Stimulated activated CD4-positive, alpha-beta T cell treated with anti-CD3 and anti-CD28 coated beads, Interleukin-4, amount 100 ng/mL, for 1 hour (primary cell): ENCODE data around the gene NRF1.
"Not testable (repeated sequence)": the region's sequence is repeated elsewhere in the genome, so short reads cannot be mapped to it uniquely, and the experiment has no call there.

ENCODE experiments used
- DNase-seq: peaks from one replicate; pipeline ENCODE4 v3.0.0-alpha.2; 2020

The NRF1 gene

GRCh38 chr7:129611246-129612111, at the start of gene NRF1:
NRF1 (plus strand) TSS chr7:129611720; CDS start chr7:129657352, 45,632 bp downstream.
- peak; percentile 93 for DNase-seq

- DNase-seq = not testable (repeated sequence)
These were observed 45.2 kb upstream of the NRF1 start for GRCh38 chr7:129566323-129566722.

- DNase-seq = no peak
These were observed 44.1 kb upstream of the NRF1 start for GRCh38 chr7:129567377-129567776.

DNA sequence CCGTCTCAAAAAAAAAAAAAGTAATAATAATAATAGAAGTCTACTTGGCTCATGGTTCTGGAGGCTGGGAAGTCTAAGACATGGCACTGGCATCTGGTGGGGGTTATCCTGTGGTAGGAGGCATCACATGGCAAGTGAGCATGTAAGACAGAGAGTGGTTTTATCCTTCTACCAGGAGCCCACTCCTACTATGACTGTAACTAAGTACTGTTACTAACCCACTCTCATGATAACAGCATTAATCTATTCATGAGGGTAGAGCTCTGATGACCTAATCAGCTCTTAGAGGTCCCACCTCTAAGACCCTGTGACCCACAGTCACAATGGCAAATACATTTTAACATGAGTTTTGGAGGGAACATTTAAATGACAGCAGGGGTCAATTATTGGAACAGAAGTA, 43.3 kb upstream of the NRF1 start:
- no peak for DNase-seq

DNA sequence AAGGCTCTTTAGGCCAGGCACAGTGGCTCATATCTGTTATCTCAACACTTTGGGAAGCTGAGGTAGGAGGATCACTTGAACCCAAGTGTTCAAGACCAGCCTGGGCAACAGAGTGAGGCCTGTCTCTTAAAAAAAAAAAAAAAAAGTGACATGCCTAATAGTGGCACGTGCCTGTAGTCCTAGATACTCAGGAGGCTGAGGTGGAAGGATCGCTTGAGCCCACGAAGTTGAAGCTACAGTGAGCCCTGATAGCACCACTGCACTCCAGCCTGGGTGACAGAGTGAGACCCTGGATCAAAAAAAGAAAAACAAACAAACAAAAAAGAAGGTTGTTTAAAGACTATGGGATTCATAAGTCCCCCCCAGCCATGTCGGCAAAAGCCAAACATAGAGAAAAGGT, 42.2 kb upstream of the NRF1 start:
- DNase-seq = no peak

DNA sequence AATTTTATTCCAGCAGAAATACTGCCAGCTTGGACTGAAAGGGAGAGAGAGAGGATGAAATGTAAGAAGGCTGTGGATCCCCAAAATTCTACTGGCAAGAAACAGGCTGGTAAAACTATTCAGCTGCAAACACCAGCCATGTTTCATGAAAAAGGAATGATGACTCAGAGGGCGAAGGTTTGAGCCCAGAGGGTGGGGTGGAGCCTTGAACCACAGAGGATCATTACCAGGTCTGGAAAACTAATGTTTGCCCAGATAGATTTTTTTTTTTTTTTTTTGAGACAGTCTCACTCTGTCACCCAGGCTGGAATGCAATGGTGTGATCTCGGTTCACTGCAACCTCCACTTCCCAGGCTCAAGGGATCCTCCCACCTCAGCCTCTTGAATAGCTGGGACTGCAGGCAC, 41.7 kb upstream of the NRF1 start:
- no peak for DNase-seq

GRCh38 chr7:129571201-129571600, 40.3 kb upstream of the NRF1 start:
- DNase-seq = no peak

- DNase-seq = no peak
These were observed 39.3 kb upstream of the NRF1 start for GRCh38 chr7:129572205-129572604.

- DNase-seq = no peak
These were observed 37.0 kb upstream of the NRF1 start for GRCh38 chr7:129574487-129574886.

- no peak for DNase-seq
These were observed 35.8 kb upstream of the NRF1 start for GRCh38 chr7:129575699-129576098.

DNA sequence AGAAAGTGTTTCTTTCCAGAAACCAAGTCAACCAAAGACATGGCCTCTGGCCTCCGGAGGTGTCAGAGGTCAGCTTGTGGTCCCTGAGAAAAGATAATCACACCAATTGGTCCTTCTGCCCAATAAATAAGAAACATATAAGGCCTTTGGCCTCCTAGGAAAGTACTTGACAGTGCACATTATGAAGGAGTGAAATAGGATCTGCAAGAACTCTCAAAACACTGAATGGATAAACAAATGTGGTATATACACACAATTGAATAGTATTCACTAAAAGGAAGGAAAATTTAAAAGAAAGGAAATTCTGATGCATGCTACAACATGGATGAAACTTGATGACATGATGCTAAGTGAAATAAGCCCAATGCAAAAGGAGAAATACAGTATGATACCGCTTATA, 35.4 kb upstream of the NRF1 start:
- DNase-seq = no peak

GRCh38 chr7:129578829-129579228, 32.7 kb upstream of the NRF1 start:
- no peak for DNase-seq

- not testable (repeated sequence) for DNase-seq
These were observed 25.3 kb upstream of the NRF1 start for GRCh38 chr7:129586179-129586578.

GRCh38 chr7:129588268-129588667, 23.3 kb upstream of the NRF1 start:
- no peak for DNase-seq

- no peak for DNase-seq
These were observed 19.7 kb upstream of the NRF1 start for GRCh38 chr7:129591868-129592267.

DNA sequence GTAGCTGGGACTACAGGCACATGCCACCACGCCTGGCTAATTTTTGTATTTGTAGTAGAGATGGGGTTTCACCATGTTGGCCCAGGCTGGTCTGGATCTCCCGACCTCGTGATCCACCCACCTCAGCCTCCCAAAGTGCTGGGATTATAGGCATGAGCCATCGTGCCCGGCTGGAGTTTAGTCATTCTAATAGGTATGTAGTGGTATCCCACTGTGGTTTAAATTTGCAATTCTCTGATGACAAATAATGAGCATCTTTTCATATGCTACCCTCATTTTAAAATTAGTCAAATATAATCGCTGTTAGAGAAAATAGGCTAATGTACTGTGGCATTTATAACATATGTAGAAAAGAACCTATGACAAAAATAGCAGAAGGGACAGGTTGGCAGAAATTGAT, 15.1 kb upstream of the NRF1 start:
- DNase-seq = not testable (repeated sequence)

DNA sequence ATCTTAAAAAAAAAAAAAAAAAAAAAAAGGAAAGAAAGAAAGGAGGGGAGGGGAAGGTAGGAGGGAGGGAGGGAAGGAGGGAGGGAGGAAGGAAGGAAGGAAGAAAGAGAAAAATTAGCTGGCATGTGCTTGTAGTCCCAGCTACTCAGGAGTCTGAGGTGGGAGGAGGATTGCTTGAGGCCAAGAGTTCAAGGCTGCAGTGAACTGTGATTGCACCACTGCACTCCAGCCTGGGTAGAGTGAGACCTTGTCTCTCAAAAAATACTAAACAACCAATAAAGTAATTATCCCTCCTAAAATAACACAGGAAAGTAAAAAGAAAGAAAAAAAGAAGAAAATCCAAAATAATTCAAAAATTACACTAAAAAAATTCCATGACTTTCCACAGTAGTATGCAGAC, 13.8 kb upstream of the NRF1 start:
- no peak for DNase-seq

DNA sequence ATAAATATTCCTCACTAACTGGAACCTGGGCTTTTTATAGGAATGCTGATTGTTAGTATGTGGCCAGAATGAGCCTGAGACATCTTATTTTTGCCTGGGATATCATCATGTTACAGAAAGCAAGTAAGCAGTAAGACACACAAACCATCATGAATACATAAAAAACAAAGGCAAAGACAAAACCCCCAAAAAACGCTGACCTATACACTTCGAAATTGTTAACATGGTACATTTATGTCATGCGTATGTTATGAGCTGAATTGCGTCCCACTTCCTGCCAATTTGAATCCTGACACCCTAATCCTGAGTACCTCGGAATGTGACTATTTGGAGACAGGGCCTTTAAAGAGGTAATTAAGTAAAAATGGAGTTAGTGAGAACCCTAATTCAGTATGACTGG, 12.3 kb upstream of the NRF1 start:
- DNase-seq = no peak

DNA sequence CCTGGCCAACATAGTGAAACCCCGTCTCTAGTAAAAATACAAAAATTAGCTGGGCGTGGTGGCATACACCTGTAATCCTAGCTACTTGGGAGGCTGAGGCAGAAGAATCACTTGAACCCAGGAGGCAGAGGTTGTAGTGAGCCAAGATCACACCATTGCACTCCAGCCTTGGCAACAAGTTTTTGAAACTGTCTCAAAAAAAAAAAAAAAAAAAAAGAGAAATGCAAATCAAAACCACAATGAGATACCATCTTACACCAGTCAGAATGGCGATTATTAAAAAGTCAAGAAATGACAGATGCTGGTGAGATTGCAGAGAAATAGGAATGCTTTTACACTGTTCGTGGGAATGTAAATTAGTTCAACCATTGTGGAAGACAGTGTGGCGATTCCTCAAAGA, 7.9 kb upstream of the NRF1 start:
- not testable (repeated sequence) for DNase-seq

DNA sequence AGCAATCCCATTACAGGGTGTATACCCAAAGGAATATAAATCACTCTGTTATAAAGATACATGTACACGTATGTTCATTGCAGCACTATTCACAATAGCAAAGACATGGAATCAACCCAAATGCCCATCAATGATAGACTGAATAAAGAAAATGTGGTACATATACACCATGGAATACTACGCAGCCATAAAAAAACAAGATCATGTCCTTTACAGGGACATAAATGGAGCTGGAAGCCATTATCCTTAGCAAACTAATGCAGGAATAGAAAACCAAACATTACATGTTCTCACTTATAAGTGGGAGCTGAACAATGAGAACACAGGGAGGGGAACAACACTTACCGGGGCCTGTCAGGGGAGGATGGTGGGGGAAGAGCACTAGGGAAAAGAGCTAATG, 7.5 kb upstream of the NRF1 start:
- DNase-seq = not testable (repeated sequence)

DNA sequence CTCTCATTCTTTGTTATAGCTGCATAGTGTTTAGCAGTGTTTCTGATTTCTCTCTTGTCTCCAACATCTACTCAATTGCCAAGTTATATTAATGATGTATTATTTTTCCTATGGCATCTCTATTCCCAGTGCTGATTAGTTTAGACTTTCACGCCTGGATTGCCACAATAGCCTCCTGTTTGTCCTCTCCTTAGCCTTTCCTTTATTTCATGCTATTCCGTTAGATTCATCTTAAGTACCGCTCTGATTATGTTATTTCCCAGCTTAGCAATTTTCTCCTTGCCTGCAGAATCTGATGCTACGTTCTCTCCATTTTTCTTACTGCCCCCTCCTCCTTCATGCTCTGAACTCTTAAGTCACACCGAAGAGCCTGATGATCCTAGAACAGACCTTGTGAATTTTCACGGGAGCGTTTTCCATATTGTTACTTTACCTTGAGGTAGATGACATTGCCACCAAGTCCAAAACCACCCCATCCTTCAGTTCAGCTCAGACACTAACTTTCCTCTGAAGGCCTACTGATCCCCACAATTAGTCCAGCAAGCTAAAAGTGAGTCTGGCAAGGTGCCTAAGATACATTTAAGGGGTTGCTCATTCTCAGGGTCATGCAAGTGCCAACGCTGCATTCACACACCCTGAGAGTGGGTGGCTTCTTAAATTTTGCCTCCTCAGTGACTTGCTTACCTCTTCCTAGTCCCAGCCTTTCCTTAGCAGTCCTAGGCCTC, 6.6 kb upstream of the NRF1 start:
- DNase-seq = no peak

DNA sequence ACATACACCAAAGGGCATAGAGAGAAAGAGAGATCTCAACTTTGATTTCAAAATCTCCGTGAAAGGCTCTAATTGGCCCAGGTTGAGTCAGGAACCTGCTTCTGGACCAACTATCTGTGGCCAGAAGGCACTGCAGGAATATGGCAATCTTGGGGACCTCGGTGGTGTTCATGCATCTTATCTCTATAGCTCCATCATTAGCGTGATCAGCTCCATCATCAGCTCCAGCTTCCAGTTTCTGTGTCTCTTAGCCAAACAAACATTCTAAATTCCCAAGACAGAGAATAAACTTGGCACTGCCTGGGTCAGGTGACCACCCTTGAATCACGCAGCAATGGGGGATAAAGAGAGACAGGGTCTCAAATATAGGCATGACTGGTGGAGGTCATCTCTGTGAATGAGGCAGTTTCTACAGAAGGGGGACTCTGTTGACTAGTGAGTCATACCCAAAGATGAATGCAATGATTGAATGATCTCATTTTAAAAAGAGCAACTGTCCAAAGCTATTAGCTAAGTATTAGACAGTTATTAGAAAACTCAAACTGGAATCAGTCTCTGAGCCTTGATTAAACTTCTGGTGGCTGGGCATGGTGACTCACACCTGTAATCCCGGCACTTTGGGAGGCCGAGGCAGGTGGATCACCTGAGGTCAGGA, 5.4 kb upstream of the NRF1 start:
- no peak for DNase-seq

- no peak for DNase-seq
These were observed 4.7 kb upstream of the NRF1 start for GRCh38 chr7:129606803-129607202.
